Bronchus fibroblast of lung (primary cell): ENCODE measurements around the gene DYNLL2. TPM values are rescaled to one million over a fixed set of nuclear protein-coding genes. Genes with fewer than 3 reads are reported as not detected.

Experiments used
- total RNA-seq: library from RNA; depleted of rRNA; stranded (reverse); fragments of >200 nt; gene quantifications from 2 replicates; pipeline ENCODE4 v1.2.3, GENCODE V29; 2015

Gene DYNLL2
- 11.4 and 11.6 TPM in 2 replicates for total RNA-seq

DNA sequence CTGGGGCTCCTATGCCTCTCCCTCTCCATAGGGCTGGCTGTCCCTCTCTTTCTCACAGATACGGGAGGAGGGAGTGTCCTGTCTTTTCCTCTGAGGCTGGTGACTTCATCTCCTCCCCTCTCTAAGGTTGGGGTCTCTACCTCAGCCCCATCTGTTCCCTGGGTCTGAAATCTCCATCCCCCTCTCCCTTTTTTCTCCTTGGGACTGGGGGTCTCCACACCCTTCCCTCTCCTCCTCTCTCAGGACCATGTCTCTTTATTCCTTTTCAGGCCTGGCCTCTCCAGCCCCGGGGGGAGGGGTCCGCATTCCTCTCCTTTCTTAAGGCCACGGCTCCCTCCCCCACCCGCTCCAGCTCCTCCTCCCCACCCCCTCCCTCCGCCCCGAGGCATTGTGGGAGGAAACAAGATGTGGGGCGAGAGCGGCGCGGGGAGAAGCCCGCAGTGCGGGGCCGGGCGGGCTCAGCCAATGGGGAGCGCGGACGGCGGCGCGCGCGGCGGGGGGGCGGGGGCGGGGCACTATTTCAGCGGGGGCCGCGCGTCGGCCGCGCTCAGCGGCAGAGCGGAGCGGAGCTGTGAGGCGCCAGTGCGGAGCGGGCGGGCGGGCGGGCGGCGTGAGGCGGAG lies at the start of gene DYNLL2:
TSS of gene DYNLL2 (plus strand) at position 550 of the 621 bp plus-strand sequence. CDS start 3,672 bp downstream, outside the sequence.

Other genes with a start within 250 kb of the DYNLL2 start
- gene MRPS23, start 233.4 kb upstream of the DYNLL2 start, total RNA-seq = 18.3 and 21.6 TPM in 2 replicates
- gene CUEDC1, start 128.0 kb upstream of the DYNLL2 start, total RNA-seq = 10.3 and 12.5 TPM in 2 replicates
- gene VEZF1, start 95.2 kb upstream of the DYNLL2 start, total RNA-seq = 45.1 and 45.3 TPM in 2 replicates
- 254 and 280 TPM in 2 replicates for gene SRSF1, start 76.2 kb upstream of the DYNLL2 start, total RNA-seq
- gene OR4D1, start 65.0 kb downstream of the DYNLL2 start, total RNA-seq = not detected in 2 replicates
- not detected in 2 replicates for gene OR4D2, start 83.6 kb downstream of the DYNLL2 start, total RNA-seq
- gene EPX, start 109.3 kb downstream of the DYNLL2 start, total RNA-seq = not detected in 2 replicates
- gene MKS1, start 135.8 kb downstream of the DYNLL2 start, total RNA-seq = 11.9 and 16.5 TPM in 2 replicates
- gene LPO, start 155.2 kb downstream of the DYNLL2 start, total RNA-seq = not detected in 2 replicates
- gene MPO, start 197.5 kb downstream of the DYNLL2 start, total RNA-seq = under 0.01 TPM in 1 of 2 replicates, not detected in the other
- gene TSPOAP1, start 245.4 kb downstream of the DYNLL2 start, total RNA-seq = 0.34 and 2.7 TPM in 2 replicates